Measurements from ENCODE around the gene TMEM79.
A peak's percentile ranks its signal among the peaks of the same experiment; 100 is the strongest.

Gene TMEM79

GRCh38 chr1:156284112-156284511, at the start of gene TMEM79:
Gene TMEM79, plus strand, starts transcription at chr1:156284325. Its CDS starts 902 bp downstream, at chr1:156285227.
- peak within 1 kb of the TSS; percentile 93 for H3K4me3 ChIP-seq (ENCODE audit: control insufficient read depth, low read depth, low read length)
- TF ChIP-seq CTCF (conservative IDR thresholded peaks at IDR 0.05; ENCODE audit: control insufficient read depth, insufficient read depth, low read depth, low read length): no peak
- no peak for DNase-seq (ENCODE audit: low read depth)

GRCh38 chr1:156236164-156236563, 48.0 kb upstream of the TMEM79 start:
- no peak for DNase-seq (ENCODE audit: low read depth)
- no peak for TF ChIP-seq CTCF (conservative IDR thresholded peaks at IDR 0.05; ENCODE audit: control insufficient read depth, insufficient read depth, low read depth, low read length)

GRCh38 chr1:156238248-156238647, 45.9 kb upstream of the TMEM79 start:
- DNase-seq (ENCODE audit: low read depth): no peak
- no peak overlapping the region for H3K4me3 ChIP-seq (ENCODE audit: control insufficient read depth, low read depth, low read length)
- no peak for TF ChIP-seq CTCF (conservative IDR thresholded peaks at IDR 0.05; ENCODE audit: control insufficient read depth, insufficient read depth, low read depth, low read length)

More at GRCh38 chr1:156236164-156236563, 48.0 kb upstream of the TMEM79 start:
- H3K4me3 ChIP-seq (ENCODE audit: control insufficient read depth, low read depth, low read length): no peak overlapping the region

- H3K4me3 ChIP-seq (ENCODE audit: control insufficient read depth, low read depth, low read length): no peak overlapping the region
- DNase-seq (ENCODE audit: low read depth): peak; percentile 66
- TF ChIP-seq CTCF (conservative IDR thresholded peaks at IDR 0.05; ENCODE audit: control insufficient read depth, insufficient read depth, low read depth, low read length): no peak
These were observed 42.8 kb upstream of the TMEM79 start for GRCh38 chr1:156241311-156241811.

- no peak for DNase-seq (ENCODE audit: low read depth)
- TF ChIP-seq CTCF (conservative IDR thresholded peaks at IDR 0.05; ENCODE audit: control insufficient read depth, insufficient read depth, low read depth, low read length): no peak
These were observed 42.2 kb upstream of the TMEM79 start, which contains the start of gene BGLAP for GRCh38 chr1:156241926-156242325. Gene BGLAP, plus strand, starts transcription at chr1:156242184. Its CDS starts 48 bp downstream, at chr1:156242232.

GRCh38 chr1:156242738-156243137, 41.4 kb upstream of the TMEM79 start:
- H3K4me3 ChIP-seq (ENCODE audit: control insufficient read depth, low read depth, low read length): no peak overlapping the region
- no peak for TF ChIP-seq CTCF (conservative IDR thresholded peaks at IDR 0.05; ENCODE audit: control insufficient read depth, insufficient read depth, low read depth, low read length)
- DNase-seq (ENCODE audit: low read depth): no peak

More at GRCh38 chr1:156241926-156242325, 42.2 kb upstream of the TMEM79 start, which contains the start of gene BGLAP:
- no peak within 1 kb of the TSS for H3K4me3 ChIP-seq (ENCODE audit: control insufficient read depth, low read depth, low read length)

- no peak overlapping the region for H3K4me3 ChIP-seq (ENCODE audit: control insufficient read depth, low read depth, low read length)
- no peak for DNase-seq (ENCODE audit: low read depth)
These were observed 40.0 kb upstream of the TMEM79 start for GRCh38 chr1:156244126-156244525.

More at GRCh38 chr1:156244126-156244525, 40.0 kb upstream of the TMEM79 start:
- no peak for TF ChIP-seq CTCF (conservative IDR thresholded peaks at IDR 0.05; ENCODE audit: control insufficient read depth, insufficient read depth, low read depth, low read length)
